ENCODE results near the gene INPP5A. TPM values are rescaled to one million over a fixed set of nuclear protein-coding genes. Genes with fewer than 3 reads are reported as not detected.

Gene INPP5A
- total RNA-seq, 1 donor from 2014 or later, result 45.2 TPM

DNA sequence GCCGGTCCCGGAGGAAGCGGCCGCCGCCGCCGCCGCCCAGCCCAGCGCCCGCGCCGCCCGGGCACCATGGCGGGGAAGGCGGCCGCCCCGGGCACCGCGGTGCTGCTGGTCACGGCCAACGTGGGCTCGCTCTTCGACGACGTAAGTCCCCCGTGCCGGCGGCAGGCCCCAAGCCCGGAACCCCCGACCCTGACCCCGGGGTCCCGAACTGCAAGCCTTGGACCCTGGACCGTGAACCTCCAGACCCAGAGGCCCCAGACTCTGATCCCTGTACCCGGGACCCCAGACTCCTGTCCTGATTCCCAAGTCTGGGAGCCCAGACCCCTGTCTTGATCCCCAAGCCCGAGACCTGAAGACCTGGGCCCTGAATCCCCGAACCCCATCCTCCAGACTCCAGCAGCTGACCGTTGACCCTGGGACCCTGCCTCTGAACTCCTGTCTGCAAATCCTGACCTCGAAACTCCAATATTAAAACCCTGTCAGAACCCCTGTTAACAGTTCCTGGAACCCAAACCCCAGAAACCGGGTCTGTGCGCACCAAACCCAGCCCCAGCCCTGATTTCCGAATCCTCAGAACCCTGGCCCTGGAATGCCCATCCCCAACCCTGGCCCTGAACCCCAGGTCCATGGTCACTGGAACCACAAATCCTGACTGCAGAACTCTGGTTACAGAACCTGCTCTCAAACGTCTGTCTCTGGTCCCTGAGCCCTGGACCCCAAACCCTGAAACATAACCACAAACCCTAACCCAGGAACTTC, 623 bp downstream of the INPP5A start:
- H3K27me3 Mint-ChIP-seq (ENCODE audit: unreplicated experiment), result peaks cover 10% of the 10 kb centered on the region
- H3K36me3 Mint-ChIP-seq (ENCODE audit: low read depth, unreplicated experiment), result no peaks in the 10 kb centered on the region
- peak overlapping the region; percentile 52 for H3K27ac Mint-ChIP-seq (ENCODE audit: unreplicated experiment)
- H3K4me3 Mint-ChIP-seq (ENCODE audit: unreplicated experiment), result peak overlapping the region; percentile 93
- H3K9me3 Mint-ChIP-seq (ENCODE audit: unreplicated experiment), result no peaks in the 10 kb centered on the region
- DNase-seq (ENCODE audit: low spot score), result no peak
- no peak for TF ChIP-seq CTCF (IDR thresholded peaks at IDR 0.05; ENCODE audit: unreplicated experiment)
- peaks cover 39% of the 10 kb centered on the region for H3K4me1 Mint-ChIP-seq (ENCODE audit: unreplicated experiment)

DNA sequence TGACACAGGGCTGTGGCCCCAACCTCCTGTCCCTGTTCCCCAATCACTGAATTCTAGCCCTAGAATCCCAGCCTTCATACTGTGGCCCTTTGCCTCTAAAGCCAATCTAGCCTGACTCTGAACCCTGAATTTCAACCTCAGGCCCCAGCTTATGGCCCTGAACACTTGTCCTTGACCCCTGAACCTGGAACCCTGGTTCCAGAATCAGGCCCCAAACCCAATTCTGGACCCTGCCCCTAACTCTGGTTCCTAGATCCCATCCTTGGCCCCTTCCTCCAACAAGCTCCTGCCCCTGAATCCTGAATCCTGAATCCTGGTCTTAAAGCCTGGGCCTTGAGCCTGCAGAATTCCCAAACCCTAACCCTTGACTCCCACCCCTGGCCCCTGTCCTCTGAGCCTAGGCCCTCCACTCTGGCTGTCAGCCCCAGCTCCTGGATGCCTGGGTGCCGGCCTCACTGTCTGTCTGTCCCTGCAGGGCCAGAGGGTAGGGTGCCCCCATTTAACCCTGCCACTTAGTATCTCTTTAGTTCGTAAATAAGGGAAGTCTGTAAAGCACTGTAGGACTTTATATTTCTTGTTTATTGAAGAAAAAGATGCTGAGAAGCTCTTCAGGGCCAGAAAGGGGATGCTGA, 1.3 kb downstream of the INPP5A start:
- no peak for TF ChIP-seq CTCF (IDR thresholded peaks at IDR 0.05; ENCODE audit: unreplicated experiment)
- H3K4me1 Mint-ChIP-seq (ENCODE audit: unreplicated experiment), result peaks cover 35% of the 10 kb centered on the region
- peaks cover 10% of the 10 kb centered on the region for H3K27me3 Mint-ChIP-seq (ENCODE audit: unreplicated experiment)
- H3K9me3 Mint-ChIP-seq (ENCODE audit: unreplicated experiment), result no peaks in the 10 kb centered on the region
- peak overlapping the region; percentile 93 for H3K4me3 Mint-ChIP-seq (ENCODE audit: unreplicated experiment)
- H3K36me3 Mint-ChIP-seq (ENCODE audit: low read depth, unreplicated experiment), result no peaks in the 10 kb centered on the region
- no peak for DNase-seq (ENCODE audit: low spot score)
- peak overlapping the region; percentile 52 for H3K27ac Mint-ChIP-seq (ENCODE audit: unreplicated experiment)

GRCh38 chr10:132539431-132539839, 1.8 kb downstream of the INPP5A start:
- H3K27me3 Mint-ChIP-seq (ENCODE audit: unreplicated experiment), result peaks cover 10% of the 10 kb centered on the region
- H3K4me1 Mint-ChIP-seq (ENCODE audit: unreplicated experiment), result peaks cover 33% of the 10 kb centered on the region
- no peak for TF ChIP-seq CTCF (IDR thresholded peaks at IDR 0.05; ENCODE audit: unreplicated experiment)
- no peaks in the 10 kb centered on the region for H3K36me3 Mint-ChIP-seq (ENCODE audit: low read depth, unreplicated experiment)
- no peaks in the 10 kb centered on the region for H3K9me3 Mint-ChIP-seq (ENCODE audit: unreplicated experiment)
- no peak overlapping the region for H3K4me3 Mint-ChIP-seq (ENCODE audit: unreplicated experiment)
- H3K27ac Mint-ChIP-seq (ENCODE audit: unreplicated experiment), result no peak overlapping the region
- no peak for DNase-seq (ENCODE audit: low spot score)

DNA sequence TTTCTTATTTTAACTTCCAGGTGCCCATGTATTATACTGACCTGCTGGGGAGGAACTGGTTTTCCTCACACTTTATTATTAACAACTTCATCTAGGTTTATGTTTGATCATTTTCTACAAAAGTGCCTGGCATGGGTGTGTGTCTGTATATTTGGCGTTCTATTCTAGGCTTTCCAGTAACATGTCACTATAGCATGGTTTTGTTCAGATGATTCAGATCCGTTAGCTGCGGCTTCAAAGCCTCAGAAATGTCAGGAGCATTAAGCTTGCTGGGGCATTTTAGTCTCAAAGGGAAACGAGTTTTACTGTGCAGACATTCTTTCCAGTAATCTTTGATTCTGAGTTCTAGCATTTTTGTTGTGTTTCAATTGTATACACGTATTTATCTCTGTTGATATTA, 2.3 kb downstream of the INPP5A start:
- no peaks in the 10 kb centered on the region for H3K36me3 Mint-ChIP-seq (ENCODE audit: low read depth, unreplicated experiment)
- TF ChIP-seq CTCF (IDR thresholded peaks at IDR 0.05; ENCODE audit: unreplicated experiment), result no peak
- H3K27ac Mint-ChIP-seq (ENCODE audit: unreplicated experiment), result peak overlapping the region; percentile 49
- no peak for DNase-seq (ENCODE audit: low spot score)
- H3K4me1 Mint-ChIP-seq (ENCODE audit: unreplicated experiment), result peaks cover 34% of the 10 kb centered on the region
- no peaks in the 10 kb centered on the region for H3K9me3 Mint-ChIP-seq (ENCODE audit: unreplicated experiment)
- peak overlapping the region; percentile 65 for H3K4me3 Mint-ChIP-seq (ENCODE audit: unreplicated experiment)
- H3K27me3 Mint-ChIP-seq (ENCODE audit: unreplicated experiment), result peaks cover 8% of the 10 kb centered on the region

DNA sequence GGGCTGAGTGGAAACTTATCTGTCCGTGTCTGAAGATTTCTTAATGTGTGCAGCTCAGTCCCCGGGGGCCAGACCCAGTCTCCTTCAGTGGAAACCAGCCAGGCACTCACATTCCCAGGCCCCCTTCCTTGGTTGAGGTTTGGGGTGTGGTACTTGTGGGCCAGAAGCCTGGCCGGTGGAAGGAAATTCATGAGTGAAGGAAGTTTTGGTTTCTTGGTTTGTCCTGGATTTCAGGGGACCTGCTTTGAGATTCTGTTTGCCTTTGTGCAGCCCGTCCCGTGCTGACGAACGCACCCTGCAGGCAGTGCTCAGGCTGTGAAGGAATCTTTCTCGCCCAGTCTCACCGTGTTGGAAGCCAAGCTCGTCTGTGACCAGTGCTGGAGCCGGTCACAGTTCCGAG, 2.9 kb downstream of the INPP5A start:
- no peak for DNase-seq (ENCODE audit: low spot score)
- Mint-ChIP-seq H3K9me3 (ENCODE audit: unreplicated experiment) (no peaks in the 10 kb centered on the region), H3K4me3 (ENCODE audit: unreplicated experiment) (peak overlapping the region; percentile 45), H3K4me1 (ENCODE audit: unreplicated experiment) (peaks cover 35% of the 10 kb centered on the region), H3K27ac (ENCODE audit: unreplicated experiment) (peak overlapping the region; percentile 32), H3K36me3 (ENCODE audit: low read depth, unreplicated experiment) (no peaks in the 10 kb centered on the region), H3K27me3 (ENCODE audit: unreplicated experiment) (peaks cover 12% of the 10 kb centered on the region)
- no peak for TF ChIP-seq CTCF (IDR thresholded peaks at IDR 0.05; ENCODE audit: unreplicated experiment)

All from endothelial cell (in vitro differentiated cells).